GM19035 (cell line): ENCODE results near the gene SLC8A1.

ENCODE experiments used
- ATAC-seq: cut with Tn5 transposase; IDR thresholded peaks from one replicate; pipeline ENCODE4 v1.9.1; 2021; ENCODE audit not compliant: unreplicated experiment

SLC8A1 gene

DNA sequence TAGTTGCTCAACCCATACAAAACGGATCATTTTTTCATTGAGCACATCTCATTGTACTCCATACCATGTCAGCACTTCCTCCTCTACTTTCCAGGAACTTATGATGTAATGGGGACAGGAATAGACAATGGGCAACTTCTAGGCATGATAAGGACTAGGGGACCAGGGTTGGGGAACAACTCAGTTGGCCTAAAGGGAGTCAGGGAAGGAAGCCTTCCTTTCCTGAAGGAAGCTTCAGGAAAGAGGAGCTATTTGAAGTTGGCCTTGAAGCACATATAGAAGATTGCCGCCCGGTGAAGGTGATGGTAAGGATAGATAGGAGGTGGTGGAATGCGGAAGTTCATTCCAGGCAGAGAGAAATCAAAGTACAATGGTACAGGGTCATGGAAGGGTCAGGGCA lies 283.9 kb downstream of the SLC8A1 start:
- ATAC-seq = no peak

DNA sequence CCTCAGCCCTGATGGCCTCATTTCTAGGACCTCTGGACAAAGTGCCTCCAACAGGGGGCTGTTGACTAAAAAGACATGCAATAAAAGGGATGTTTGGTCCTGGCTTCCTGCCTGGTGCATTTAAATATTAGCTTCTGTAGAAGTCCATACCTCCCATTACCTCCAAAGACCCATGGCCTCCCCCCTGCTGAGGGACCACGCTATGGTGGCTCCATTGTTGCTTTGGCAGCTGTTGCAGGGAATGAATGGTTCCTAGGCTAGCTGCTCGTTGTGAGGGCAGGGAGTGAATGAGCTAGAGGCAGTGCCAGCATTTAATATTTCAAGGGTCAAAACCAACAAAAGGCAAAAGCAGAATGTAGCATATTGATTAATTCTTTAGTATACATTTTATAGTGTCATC lies 285.9 kb downstream of the SLC8A1 start:
- ATAC-seq = no peak

DNA sequence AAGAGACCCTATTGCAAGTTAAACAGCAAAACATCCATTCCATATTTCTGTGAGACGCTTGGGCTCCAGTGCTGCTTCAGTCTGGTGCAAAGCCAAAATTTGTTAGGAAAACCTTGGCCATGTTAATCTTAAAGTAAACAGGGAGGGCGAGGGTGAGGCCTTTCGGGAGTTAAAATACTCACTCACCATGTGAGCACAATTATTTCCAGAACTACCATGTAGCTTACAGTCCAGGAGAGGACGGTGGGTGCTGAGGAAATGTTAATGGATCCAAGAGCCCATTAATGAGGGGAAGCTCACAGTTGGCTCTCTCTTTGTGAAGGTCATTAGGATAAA lies 286.4 kb downstream of the SLC8A1 start:
- no peak for ATAC-seq

DNA sequence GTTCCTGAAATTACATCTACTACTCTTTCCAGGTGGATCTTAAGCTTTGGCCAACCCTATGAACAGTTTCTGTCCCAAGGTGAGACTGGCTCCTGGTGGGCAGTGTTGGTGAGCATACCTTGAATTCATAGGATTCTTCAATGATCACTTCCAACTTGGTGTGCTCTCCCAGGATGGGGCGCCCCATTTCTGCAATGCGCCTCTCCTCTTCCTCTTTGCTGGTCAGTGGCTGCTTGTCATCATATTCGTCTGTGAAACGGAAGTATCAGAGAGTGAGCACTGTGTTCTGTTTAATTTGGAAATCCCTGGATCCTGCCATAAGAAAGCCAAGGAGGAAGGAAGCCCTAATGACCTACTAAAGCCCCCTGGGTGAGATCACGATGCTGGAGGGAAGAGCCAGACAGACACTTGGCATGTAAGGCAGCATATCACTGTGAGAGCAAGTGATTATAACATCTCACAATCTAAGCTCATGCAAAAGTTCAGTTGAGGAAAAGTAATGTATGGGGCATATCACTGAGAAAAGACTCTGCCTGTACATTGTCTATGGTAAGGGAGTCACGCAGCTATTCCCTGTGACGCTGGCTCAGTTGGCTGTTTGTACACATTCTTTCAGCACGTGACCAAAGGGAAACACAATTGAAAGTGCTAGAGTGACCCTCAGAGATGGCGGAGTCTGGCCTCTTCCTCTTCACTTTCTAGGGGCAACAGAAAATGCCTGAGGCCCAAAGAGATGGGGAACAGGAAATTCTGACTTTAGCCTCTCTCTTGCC lies 287.0 kb downstream of the SLC8A1 start:
- ATAC-seq = no peak

DNA sequence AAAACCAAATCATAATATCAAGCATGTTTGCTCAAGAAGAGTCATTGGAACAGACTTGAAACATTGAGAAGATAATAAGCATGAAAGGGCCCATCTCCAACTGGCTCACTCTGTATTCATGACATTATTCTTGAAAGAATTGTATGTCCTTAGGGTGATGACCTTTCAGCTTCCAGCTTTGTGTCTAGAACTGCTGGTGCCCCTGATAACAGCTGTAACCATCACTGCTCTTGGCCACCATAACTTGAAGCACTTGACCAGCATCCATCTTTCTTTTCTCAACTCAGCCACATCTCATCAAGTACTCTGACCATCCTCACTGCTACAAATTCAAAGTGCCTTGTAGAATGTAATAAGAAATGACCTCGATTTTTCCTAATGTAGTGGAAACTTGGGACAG lies 289.9 kb downstream of the SLC8A1 start:
- ATAC-seq = no peak

DNA sequence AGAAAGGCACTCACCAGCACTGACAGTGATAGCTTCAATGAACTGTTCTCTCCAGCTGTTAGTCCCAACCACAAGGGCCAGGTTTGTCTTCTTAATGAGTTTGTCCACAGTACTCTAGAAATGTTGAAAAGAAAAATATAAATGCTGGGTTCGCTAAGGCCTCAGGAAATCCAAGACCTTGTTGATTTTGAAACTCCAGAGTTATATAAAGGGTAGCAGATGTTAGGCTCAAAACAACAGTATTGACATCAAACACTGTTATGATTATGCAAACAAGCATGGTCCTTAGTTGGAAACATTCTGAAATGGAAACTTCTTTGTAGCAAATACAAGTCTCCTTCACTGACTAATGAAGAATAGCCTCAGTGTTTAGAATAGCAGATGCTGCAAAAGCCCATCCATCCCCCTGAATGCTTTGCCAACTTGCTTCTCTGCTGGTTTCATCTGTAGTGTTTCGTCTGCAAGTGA lies 291.1 kb downstream of the SLC8A1 start:
- ATAC-seq = no peak

DNA sequence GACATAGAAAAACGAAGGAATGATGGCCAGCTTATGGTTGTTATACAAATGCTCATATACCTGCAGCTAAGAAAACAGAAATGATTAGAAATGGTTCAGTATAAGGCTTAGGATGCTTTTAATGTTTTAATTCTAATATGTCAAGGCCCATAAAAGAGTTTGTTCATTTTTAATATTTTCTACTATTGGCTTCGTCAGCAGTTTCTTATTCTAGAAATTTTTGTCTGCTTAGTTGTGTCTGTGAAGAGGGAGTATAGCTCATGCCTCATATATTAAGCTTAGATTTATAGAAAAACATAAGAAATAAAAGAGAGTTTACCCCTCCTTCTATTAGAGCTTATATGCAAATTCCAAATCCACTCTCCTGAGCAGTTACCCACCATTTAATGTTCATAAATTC lies 292.6 kb downstream of the SLC8A1 start:
- no peak for ATAC-seq

DNA sequence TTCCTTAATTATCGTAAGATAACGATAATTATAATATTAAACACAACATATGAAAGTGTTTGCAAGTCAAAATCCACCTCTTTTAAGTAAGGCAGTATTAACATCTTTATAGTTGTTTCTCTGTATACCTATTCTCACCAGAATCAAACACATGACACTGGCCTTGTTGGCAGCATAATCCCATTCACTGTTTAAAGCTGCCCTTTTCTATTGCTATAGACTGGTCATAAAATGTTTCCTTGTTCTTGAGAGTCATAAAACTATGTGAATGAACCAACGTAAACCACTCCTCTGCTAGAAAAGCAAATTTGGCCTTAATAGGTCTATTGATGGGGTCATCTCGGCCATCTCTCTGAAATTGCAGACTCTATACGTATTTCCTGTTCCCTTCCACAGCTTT lies 293.1 kb downstream of the SLC8A1 start:
- no peak for ATAC-seq

DNA sequence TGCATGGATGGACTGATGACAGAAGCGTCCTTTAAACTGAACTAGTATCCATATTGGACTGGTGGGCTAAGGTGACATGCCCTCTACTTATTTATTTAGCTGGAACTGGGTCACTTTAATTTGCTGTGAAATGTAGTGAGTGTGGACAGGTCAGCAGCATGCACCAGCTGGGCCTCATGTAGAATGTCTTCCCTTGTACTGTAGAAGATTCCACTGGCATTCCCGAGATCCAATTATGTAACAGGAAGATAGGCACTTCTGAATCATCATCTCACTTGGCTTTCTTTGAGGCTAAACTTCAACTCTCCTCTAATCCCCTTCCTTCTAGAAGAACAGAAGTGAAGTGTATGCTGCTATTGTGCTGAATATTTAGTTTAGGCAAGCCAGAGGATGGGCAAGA lies 296.2 kb downstream of the SLC8A1 start:
- no peak for ATAC-seq

DNA sequence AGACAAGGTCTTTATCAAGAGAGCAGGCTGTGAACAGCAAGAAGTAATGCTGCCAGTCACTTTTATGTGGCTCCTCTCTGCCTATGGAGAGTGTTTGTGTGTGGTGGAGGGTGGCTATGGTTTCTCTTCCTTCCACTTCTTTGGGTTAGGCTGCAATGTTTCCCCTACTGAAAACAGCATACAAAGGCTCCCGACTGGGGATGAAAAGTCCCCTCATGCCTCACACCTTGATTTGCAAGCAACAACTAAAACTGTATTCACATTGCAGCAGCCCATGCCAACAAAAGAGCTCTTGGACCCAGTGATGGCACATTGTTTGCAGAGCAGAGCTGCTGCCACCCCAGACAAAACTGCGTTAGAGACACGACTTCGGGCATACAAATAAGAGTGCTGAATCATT lies 301.6 kb downstream of the SLC8A1 start:
- no peak for ATAC-seq

DNA sequence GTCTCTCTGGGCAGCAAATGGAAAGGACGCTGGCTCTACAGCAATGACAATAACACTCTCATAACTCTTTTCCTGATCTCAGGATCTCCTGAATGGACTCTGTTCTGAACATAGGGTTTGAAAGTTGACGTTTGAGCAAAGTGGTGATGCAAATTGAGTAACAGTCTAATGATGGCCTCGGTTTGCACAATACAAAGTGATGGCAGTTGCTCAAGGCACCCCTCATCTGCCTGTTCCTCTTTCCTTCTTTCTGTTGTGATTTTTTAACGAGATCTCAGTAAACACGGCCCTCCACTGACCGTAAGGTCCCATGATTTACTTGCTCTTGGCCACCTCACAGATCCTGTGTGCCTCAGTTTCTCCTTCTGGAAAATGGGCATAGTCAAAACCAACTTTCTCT lies 303.6 kb downstream of the SLC8A1 start:
- no peak for ATAC-seq

DNA sequence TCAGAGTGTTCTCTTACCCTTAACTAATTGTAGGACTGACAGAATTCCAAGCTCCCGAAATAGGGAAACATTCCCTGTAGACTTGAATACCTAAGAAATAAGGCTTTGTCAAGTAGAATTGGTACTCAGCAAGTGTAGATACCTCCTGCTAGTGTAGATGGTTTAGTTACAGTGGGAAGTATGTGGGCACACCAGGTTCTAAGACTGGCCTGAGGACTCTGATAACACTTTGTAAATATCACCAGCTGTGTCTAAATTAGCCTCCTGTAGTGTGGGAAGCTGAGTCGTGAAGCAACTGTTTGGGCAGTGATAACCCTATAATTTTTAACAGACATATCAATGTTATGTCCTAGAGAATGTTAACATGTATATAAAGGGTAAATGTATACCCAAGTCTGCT lies 304.5 kb downstream of the SLC8A1 start:
- ATAC-seq = no peak

DNA sequence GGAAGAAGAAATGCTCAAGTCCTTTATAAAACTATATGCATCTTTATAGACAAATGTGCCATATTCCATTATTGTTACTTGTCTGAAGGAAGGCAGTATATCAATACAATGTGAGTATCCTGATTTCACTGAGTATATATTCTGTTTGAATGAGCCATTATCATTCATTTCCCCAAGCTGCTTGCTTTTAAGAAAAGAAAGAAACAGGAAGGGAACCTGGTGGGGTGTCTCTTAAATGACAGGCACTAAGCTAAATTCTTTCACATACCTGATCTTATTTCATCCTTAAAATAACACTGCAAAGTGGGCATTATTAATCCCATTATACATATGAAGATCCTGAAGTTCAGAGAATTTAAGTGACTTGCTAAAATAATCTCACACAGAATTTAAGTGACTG lies 307.9 kb downstream of the SLC8A1 start:
- no peak for ATAC-seq

DNA sequence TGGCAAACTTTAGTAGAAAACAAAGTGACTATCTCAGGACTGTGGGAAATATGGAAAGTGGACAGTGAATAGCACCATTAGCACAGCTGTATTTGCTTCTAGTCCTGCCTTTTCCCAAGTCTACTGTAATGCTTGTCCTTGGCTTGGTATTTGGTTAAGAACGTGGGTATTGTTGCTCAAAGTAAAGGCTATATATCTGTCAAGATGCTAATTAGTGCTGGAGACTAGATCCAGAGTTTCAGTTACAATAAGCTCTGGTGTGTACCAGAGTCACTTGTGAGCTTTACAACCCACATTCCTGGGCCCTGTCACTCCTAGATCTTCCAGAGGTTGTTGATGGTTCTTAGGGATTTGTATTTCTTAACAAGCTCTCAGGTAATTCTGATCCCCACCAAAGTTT lies 313.6 kb downstream of the SLC8A1 start:
- no peak for ATAC-seq

DNA sequence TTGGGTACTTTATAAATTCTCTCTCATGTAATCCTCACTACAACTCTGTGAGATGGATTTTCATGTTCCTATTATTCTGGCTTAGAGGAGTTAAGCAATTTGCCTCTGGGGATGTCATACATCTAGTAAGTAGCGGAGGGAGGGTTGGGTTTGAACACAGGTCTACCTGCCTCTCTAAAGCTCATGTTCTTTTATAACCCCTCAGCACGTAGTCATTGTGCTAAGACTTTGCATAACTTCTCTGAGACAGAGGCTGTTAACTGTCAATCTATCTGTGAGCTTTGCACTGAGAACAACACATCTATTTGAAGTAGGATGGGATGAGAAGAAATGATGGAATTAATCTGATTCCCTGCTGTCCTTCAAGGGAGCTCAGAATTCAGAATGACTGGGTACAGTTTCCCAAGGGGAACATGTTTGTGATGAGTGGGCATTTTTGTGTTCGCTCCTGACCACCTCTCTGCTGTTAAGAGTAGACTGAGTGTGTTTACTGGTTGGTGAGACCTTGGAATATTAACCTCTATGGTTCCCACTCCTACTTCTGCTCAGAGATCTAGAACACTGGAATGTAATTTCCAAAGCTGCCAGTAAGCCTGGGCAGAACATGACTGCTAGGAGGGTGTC lies 320.7 kb downstream of the SLC8A1 start:
- ATAC-seq = no peak

DNA sequence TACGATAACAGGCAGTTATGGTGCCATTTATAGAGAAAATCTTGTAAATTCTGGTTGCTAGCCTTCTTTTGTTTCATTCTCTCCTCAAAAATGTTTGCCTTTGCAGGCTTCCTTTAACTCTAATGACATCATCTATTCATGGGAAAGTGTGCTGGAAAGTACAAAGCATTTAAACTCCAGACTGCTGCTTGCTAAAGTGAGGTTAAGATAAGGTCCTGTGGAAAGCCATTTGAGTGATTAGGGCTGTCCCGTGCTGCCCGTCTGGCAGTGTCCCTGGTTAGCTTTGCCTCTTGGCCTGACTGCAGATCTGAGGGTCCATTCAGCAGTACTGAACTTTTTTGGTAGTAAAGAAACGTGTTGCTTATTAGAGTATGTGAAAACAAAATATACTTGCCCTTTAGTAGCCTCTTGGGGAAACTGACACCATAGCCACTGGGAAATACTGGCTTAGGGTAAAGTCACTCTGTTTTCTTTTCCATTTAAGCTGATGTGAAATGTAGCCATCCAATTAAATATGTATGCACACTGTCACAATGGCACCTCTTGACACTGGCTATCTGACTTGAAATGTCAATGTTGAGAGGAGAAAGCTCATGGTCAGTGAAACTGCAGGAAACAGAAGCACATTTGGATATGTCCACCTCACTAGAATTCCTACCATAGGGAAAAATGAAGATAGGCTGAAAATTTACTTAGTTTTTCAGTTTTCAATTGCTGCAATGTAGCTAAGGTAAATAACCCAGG lies 321.5 kb downstream of the SLC8A1 start:
- no peak for ATAC-seq

DNA sequence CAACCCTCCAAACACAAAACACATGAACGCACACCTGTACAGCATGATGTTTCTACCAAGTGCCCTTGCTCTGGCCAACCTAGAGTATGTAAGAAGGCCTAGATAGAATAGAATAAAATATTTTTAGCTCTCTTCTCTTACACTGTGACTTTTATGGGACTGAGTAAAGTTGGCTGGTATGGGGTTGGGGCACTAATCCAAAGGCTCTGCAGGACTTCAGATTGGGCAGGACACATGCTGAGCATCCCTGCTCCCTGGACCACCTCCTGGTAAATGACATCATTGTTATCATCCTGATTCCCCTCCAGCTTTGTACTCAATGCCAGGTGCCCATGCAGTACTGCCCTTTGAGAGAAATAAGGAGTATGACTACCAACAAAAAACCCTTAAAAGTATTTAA lies 322.2 kb downstream of the SLC8A1 start:
- no peak for ATAC-seq

DNA sequence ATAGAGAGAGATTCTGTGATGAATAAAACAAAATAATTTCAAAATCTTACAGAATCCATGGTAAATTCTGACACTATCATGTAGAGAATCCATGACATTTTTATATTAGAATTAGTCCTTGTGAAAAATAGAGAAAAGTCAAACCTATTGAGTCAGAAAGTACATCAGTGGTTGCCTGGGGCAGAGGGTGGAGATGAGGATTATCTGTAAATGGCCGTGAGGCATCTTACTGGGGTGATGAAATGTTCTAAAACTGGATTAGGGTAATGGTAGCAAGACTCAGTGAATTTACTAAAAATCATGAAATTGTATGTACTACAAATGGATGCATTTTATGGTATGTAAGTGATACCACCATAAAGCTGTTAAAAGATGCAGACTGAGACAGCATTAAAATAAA lies 323.1 kb downstream of the SLC8A1 start:
- ATAC-seq = no peak

DNA sequence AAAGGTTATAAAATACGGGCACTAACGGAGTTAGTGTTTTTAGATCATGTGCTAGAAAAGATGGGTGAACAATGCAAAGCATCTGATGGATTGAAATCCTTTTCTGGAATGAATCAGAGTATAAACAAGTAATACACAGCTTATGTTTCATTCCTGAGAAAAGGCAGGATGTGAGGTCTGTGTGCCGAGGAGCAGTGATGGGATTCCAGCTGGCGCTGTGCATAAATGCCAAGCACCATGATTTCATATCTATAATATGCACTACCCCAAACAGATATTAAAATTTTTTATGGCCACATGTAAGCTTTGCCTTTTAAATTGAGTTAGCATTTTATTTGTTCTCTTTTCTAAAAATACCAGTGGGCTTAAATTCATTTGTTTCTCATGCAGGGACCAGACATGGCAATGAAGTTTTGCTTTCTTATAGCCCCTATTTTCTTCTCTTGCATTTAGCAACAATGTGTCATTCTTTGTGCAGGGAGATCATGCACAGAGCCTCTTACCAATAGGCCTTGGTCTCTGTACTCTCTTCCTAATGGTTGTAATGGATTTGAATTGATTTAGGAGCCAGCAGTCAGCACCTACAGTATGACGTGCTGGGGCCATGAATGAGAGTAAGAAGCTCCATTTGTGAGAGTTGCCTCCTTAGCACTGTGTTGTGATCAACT lies 323.9 kb downstream of the SLC8A1 start:
- ATAC-seq = no peak

DNA sequence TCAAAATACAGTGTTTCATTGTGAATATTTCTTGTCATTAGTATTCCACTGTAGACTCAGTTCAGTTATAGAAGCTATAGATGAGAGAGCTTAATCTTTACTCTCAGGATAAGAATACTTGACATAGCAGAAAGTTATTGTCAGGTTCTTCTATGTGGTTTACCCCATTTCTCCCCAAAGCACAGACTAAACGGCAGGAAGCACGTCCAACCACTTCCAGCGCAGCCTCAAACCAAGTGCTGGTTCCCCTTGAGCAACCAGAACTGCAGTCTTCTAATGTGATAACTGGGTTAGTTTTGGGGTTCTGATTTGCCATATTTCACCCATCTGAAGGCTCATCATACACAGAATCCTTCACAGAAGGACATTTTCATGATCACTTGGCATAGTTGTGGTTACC lies 324.7 kb downstream of the SLC8A1 start:
- no peak for ATAC-seq

DNA sequence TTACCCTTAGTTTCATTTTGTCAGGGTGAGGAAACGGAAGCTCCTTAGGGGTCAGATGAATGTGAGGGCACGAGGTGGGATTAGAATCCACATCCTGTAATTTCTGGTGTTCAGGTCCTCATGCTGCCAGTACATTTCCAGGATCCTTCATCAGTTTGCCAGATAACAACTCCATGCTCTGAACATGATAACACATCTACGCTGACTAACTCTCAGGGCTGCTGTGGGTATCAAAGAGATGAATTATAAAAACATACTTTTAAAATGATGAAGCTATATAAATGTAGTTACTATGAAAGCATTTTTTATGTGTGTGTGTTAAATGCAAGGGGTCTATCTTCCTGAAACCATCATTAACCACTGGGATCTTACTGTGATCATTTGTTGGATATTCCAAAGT lies 325.9 kb downstream of the SLC8A1 start:
- ATAC-seq = no peak

DNA sequence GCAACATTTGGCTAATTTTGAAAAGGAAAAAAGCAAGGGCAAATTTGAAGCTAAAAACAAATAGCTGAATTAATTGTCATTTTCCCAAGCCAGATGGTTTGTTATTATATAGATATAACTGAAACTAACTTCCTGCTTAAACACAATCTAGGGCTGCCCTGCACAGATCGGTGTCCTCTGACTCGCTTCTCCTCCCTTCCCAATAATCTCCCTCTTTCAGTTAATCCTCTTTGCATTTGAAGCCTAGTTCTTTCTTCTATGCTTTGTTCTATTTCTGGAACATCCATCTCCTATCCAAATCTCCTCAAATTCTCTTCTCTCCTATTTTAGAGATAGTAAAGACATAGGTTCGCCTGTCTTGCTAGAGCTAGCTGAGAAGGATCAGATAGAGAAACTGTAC lies 328.1 kb downstream of the SLC8A1 start:
- no peak for ATAC-seq
